Sigmoid colon (tissue), 7 donors: ENCODE results near the gene MAP2K1. TPM values are rescaled to one million over a fixed set of nuclear protein-coding genes. Genes with fewer than 3 reads are reported as not detected.

ENCODE experiments used
- DNase-seq: peaks from one replicate; pipeline ENCODE4 v3.0.0-alpha.2; 2019
- H3K27ac ChIP-seq, 4 donors: fragments of 200-600 bp; sonication (generic); one replicate each; pipeline ENCODE4 v1.5.1; 2016 to 2019; ENCODE audit warnings: mild to moderate bottlenecking in 1 of 4
- H3K27me3 ChIP-seq, 3 donors: fragments of 200-600 bp; sonication (generic); one replicate each; pipeline ENCODE4 v1.5.1; 2019; ENCODE audit warnings: mild to moderate bottlenecking in 1 of 3
- H3K36me3 ChIP-seq, 4 donors: fragments of 200-600 bp; sonication (generic); one replicate each; pipeline ENCODE4 v1.5.1; 2016 to 2019
- H3K4me1 ChIP-seq, 4 donors: fragments of 200-600 bp; sonication (generic); one replicate each; pipeline ENCODE4 v1.5.1; 2017 to 2019
- H3K4me3 ChIP-seq, 4 donors: fragments of 200-600 bp; sonication (generic); one replicate each; pipeline ENCODE4 v1.5.1; 2017 to 2019; ENCODE audit warnings: mild to moderate bottlenecking in 2 of 4, moderate library complexity in 1 of 4
- H3K9me3 ChIP-seq, 4 donors: fragments of 200-600 bp in 3 of 4; sonication (generic) in 3 of 4; one replicate each; pipeline versions ENCODE4 v1.5.1 to v1.6.1; 2013 to 2019
- EP300 ChIP-seq, 4 donors: sonication (generic); formaldehyde crosslinking; IDR thresholded peaks; one replicate each; pipeline ENCODE4 v1.6.1; 2017; ENCODE audit warnings: antibody characterized with exemption in 4 of 4
- POLR2A ChIP-seq, 2 donors: fragments of 450-650 bp; IDR thresholded peaks; one replicate each; pipeline ENCODE4 v1.6.1; 2016; ENCODE audit warnings: antibody characterized with exemption in 2 of 2, mild to moderate bottlenecking in 2 of 2, moderate library complexity in 2 of 2
- POLR2AphosphoS5 ChIP-seq, 4 donors: sonication (generic); formaldehyde crosslinking; IDR thresholded peaks; one replicate each; pipeline ENCODE4 v1.6.1; 2017; ENCODE audit warnings: antibody characterized with exemption in 4 of 4
- WGBS, 2 donors: extraction: QIAGEN DNeasy Blood & Tissue Kit; methylation state at CpG; one replicate each; pipeline ENCODE4 v1.1.7; 2013; 5-methylcytosine and 5-hydroxymethylcytosine counted together
- intact Hi-C: fragments of 100-400 bp; cut with DNase I; formaldehyde crosslinking; loops from one replicate; pipeline ENCODE4 v1.15.1; 2023
- polyA plus RNA-seq, 3 donors: library from polyadenylated mRNA; stranded (reverse); fragments of 200-250 nt; gene quantifications; one replicate each; pipeline ENCODE4 v1.2.3, GENCODE V29; 2013
- total RNA-seq, 4 donors: library from RNA; depleted of rRNA; stranded (reverse); fragments of >200 nt; gene quantifications; one replicate each; pipeline ENCODE4 v1.1.0, GENCODE V29; 2016
- TF ChIP-seq, protein P1 (sequence below), 4 experiments: fragments of 450-650 bp in 3 of 4; fragments of 200-600 bp in 1 of 4; IDR thresholded peaks; one replicate each; pipeline ENCODE4 v1.5.1; 2016 to 2019; ENCODE audit warnings: antibody characterized with exemption in 4 of 4, mild to moderate bottlenecking in 3 of 4, moderate library complexity in 2 of 4
- donor health status: healthy with polysubstance abuse.
- donor health status: Bipolar disorder and iron deficiency.
- donor health status: healthy.

MAP2K1 gene
- total and polyA plus RNA-seq, 7 donors: 19.8 to 38.8 (median 28.8) TPM

DNA sequence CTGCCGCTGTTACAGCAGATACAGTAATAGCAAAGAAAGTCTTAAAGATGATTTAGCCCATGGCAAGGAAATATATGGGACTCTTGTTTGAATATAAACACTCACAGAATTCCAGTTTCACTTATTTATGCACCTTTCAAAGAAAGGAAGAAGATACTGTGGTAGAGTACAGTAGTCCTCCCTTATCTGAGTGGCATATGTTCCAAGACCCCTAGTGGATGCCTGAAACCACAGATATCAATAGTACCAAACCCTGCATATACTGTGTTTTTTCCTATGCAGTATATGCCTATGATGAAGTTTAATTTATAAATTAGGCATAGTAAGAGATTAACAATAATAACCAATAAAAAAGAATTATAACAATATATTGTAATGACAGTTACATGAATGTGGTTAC is 8.2 kb downstream of the MAP2K1 start:
- no peaks in the 10 kb centered on the region for H3K9me3 ChIP-seq
- no peaks in the 10 kb centered on the region for H3K27me3 ChIP-seq
- TF ChIP-seq, protein P1, sequence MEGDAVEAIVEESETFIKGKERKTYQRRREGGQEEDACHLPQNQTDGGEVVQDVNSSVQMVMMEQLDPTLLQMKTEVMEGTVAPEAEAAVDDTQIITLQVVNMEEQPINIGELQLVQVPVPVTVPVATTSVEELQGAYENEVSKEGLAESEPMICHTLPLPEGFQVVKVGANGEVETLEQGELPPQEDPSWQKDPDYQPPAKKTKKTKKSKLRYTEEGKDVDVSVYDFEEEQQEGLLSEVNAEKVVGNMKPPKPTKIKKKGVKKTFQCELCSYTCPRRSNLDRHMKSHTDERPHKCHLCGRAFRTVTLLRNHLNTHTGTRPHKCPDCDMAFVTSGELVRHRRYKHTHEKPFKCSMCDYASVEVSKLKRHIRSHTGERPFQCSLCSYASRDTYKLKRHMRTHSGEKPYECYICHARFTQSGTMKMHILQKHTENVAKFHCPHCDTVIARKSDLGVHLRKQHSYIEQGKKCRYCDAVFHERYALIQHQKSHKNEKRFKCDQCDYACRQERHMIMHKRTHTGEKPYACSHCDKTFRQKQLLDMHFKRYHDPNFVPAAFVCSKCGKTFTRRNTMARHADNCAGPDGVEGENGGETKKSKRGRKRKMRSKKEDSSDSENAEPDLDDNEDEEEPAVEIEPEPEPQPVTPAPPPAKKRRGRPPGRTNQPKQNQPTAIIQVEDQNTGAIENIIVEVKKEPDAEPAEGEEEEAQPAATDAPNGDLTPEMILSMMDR (IDR thresholded peaks at IDR 0.05): no peak
- TF ChIP-seq EP300 (IDR thresholded peaks at IDR 0.05): no peak
- no peak for TF ChIP-seq POLR2A (IDR thresholded peaks at IDR 0.05)
- no peak for TF ChIP-seq POLR2AphosphoS5 (IDR thresholded peaks at IDR 0.05)
- WGBS, 2 donors: 97 to 100% methylated on average over 1 of the region's 1 CpG
- H3K4me1 ChIP-seq: peaks cover 0 to 13% (median 0%) of the 10 kb centered on the region in 4 donors
- no peak for DNase-seq
- intact Hi-C loops: no loop called here
- H3K4me3 ChIP-seq: no peak overlapping the region
- H3K36me3 ChIP-seq: no peaks in the 10 kb centered on the region
- no peak overlapping the region for H3K27ac ChIP-seq

- H3K36me3 ChIP-seq: no peaks in the 10 kb centered on the region
- TF ChIP-seq, protein P1 (IDR thresholded peaks at IDR 0.05): no peak
- TF ChIP-seq EP300 (IDR thresholded peaks at IDR 0.05): no peak
- TF ChIP-seq POLR2AphosphoS5 (IDR thresholded peaks at IDR 0.05): no peak
- TF ChIP-seq POLR2A (IDR thresholded peaks at IDR 0.05): no peak
- H3K4me3 ChIP-seq: no peak overlapping the region
- H3K4me1 ChIP-seq: no peaks in the 10 kb centered on the region
- intact Hi-C loops: no loop called here
- no peaks in the 10 kb centered on the region for H3K9me3 ChIP-seq
- WGBS, 2 donors: 91 to 95% methylated on average over 8 of the region's 8 CpGs
- no peak overlapping the region for H3K27ac ChIP-seq
- no peaks in the 10 kb centered on the region for H3K27me3 ChIP-seq
- no peak for DNase-seq
These were observed 12.6 kb downstream of the MAP2K1 start for GRCh38 chr15:66399276-66399675.

DNA sequence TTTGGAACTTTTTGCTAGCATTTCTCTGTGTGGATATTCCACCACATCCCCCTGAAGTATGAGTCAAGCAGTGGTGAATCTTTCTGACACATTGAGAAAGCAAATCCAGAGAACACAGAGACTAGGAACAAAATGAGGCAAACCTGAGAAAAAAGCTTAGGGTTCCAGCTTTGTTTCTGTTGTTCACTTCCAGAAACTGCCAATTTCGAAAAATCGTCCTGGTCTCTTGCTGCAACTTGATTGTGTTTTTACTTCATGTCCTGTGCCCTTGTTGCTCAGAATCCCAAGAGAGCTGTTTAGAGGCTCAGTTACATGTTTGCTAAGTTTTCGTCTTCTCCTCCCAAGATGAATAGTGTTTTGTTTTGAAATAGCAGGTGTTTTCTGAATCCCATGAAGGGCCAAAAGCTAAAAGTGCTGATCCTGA is 13.7 kb downstream of the MAP2K1 start:
- H3K36me3 ChIP-seq: no peaks in the 10 kb centered on the region
- no peak for DNase-seq
- 68 to 84% methylated on average over 3 of the region's 3 CpGs for WGBS, 2 donors
- no peaks in the 10 kb centered on the region for H3K4me1 ChIP-seq
- no peak for TF ChIP-seq POLR2A (IDR thresholded peaks at IDR 0.05)
- TF ChIP-seq, protein P1 (IDR thresholded peaks at IDR 0.05): no peak
- no peak for TF ChIP-seq POLR2AphosphoS5 (IDR thresholded peaks at IDR 0.05)
- TF ChIP-seq EP300 (IDR thresholded peaks at IDR 0.05): no peak
- H3K9me3 ChIP-seq: no peaks in the 10 kb centered on the region
- no peak overlapping the region for H3K27ac ChIP-seq
- no peak overlapping the region for H3K4me3 ChIP-seq
- no peaks in the 10 kb centered on the region for H3K27me3 ChIP-seq
- intact Hi-C loops: no loop called here

GRCh38 chr15:66401130-66402021 is 14.7 kb downstream of the MAP2K1 start:
- intact Hi-C loops: no loop called here
- Histone ChIP-seq H3K27ac (no peak overlapping the region), H3K4me1 (peaks cover 0 to 7% (median 0%) of the 10 kb centered on the region in 4 donors), H3K27me3 (no peaks in the 10 kb centered on the region), H3K36me3 (no peaks in the 10 kb centered on the region), H3K9me3 (no peaks in the 10 kb centered on the region), H3K4me3 (no peak overlapping the region)
- no peak for DNase-seq
- TF ChIP-seq EP300 (IDR thresholded peaks at IDR 0.05) (no peak), POLR2AphosphoS5 (IDR thresholded peaks at IDR 0.05) (no peak), POLR2A (IDR thresholded peaks at IDR 0.05) (no peak)
- TF ChIP-seq, protein P1 (IDR thresholded peaks at IDR 0.05): no peak
- 55 to 83% methylated on average over 8 of the region's 8 CpGs for WGBS, 2 donors
